ENCODE results near the gene HMGN4.

- no peak for TF ChIP-seq POLR2A (IDR thresholded peaks at IDR 0.05)
- TF ChIP-seq, protein P1, sequence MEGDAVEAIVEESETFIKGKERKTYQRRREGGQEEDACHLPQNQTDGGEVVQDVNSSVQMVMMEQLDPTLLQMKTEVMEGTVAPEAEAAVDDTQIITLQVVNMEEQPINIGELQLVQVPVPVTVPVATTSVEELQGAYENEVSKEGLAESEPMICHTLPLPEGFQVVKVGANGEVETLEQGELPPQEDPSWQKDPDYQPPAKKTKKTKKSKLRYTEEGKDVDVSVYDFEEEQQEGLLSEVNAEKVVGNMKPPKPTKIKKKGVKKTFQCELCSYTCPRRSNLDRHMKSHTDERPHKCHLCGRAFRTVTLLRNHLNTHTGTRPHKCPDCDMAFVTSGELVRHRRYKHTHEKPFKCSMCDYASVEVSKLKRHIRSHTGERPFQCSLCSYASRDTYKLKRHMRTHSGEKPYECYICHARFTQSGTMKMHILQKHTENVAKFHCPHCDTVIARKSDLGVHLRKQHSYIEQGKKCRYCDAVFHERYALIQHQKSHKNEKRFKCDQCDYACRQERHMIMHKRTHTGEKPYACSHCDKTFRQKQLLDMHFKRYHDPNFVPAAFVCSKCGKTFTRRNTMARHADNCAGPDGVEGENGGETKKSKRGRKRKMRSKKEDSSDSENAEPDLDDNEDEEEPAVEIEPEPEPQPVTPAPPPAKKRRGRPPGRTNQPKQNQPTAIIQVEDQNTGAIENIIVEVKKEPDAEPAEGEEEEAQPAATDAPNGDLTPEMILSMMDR (IDR thresholded peaks at IDR 0.05), result no peak
Measured at GRCh38 chr6:26491604-26492003, 46.6 kb upstream of the HMGN4 start.

Data from prostate gland (tissue), 2 donors.